Renal cortex interstitium (tissue), 11 donors: ENCODE results near the gene PRR29. TPM values are rescaled to one million over a fixed set of nuclear protein-coding genes. Genes with fewer than 3 reads are reported as not detected.

Experiments used
- DNase-seq, 11 donors: peaks; one replicate each; pipeline ENCODE4 v3.0.0-alpha.2; 2013; ENCODE audit warnings: low read depth in 9 of 11, low spot score in 4 of 11; ENCODE audit errors: extremely low read depth in 1 of 11
- polyA plus RNA-seq, 3 donors: library from polyadenylated mRNA; unstranded; fragments of 120-200 nt; gene quantifications; one replicate each; pipeline ENCODE4 v1.2.1, GENCODE V29; 2013; ENCODE audit not compliant: insufficient read length in 3 of 3

The PRR29 gene
- polyA plus RNA-seq, 3 donors: 2.7 to 4.1 (median 3.9) TPM

GRCh38 chr17:64024781-64025731 is 26.9 kb downstream of the PRR29 start:
- DNase-seq: no peak

DNA sequence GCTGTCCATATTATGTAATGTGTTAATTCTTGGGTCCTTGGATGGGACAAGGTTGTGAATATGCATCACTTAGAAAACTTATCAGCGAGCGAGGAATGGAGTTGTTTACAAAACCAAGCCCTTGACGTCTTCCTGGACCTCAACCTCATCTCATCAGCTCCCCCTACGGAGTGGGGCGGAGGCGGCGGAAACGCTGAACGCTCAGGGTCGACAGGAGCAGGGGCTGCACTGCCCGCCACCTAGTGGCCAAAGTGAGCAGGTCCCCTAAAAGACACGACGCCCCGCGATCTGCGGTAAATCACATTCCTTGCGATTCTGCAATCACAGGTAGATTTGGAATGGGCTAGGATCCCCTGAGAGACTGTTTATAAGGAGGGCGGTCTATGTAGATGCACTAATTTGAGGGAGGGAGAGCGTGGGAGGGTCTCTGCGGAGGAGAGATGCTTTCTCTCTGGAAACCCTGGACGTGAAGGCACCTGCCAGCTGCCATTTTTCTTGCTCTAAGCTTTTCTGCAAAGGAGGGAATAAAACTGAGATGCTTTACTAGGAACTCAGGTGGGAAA is 27.7 kb downstream of the PRR29 start:
- peak in 8 of 11 donors; percentile 37 to 61 (median 54) for DNase-seq

DNA sequence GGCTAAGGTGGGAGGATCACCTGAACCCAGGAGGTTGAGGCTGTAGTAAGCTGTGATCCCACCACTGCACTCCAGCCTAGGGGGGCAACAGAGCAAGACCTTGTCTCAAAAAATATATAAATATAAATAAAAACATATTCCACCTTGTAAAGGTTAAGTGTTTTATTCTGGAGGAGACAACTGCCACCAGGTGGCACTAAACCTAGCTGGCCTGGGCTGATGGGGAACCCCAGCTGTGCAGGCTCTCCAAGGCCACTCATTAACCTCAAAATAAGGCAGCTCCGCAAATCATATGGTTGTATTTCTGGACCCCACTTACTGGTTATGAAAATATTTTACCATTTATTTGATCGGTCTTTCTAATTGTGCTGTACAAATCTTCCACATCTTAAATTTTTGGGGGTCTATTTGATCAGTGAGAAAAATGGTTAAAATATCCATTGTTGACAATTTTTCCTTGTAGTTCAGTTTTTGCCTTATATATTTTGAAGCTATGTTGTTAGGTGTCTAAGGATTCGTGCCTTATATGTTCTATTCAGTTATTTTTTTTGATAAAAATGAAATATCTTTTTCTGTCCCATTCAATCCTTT is 30.8 kb downstream of the PRR29 start:
- peak in 4 of 11 donors; percentile 26 to 38 (median 36) for DNase-seq

- DNase-seq: no peak
Observed at GRCh38 chr17:64032081-64032480, 33.9 kb downstream of the PRR29 start.

- no peak for DNase-seq
Observed at GRCh38 chr17:64036198-64036922, 38.2 kb downstream of the PRR29 start.

DNA sequence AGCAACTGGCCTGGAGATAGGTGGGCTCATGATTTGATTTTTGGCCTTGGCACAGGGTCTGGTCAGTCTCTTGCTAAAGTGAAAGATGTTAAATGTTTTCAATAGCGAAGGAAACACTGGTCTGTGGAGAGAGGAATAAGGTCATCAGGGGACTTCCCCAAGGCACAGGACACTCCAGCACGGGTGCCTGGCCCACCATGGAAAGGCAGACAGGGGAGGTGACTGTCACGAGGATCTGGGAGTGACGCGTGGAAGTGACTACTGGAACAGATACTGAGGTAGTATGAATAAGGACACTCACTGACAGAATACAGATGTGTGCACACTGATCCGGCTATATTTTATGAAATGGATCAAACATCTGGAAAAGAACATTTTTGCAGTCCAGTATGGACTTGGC is 39.0 kb downstream of the PRR29 start:
- no peak for DNase-seq

DNA sequence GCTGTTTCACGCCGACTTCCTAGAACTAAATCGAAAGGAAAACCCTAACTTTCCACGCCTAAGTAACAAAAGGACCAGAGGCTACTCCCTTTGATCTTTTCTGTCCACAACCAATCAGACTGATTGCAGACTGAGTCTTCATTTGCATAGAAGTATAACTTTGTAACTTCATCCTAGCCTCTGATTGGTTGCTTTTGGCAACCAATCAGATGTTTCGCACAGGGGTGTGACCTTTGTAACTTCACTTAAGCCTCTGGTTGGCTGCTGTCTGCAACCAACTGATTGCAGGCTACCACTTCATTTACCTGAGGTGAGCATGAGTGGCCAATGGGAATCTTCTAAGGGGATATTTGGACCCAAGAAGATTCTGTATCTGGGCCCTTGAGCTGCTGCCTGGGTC is 39.7 kb downstream of the PRR29 start:
- no peak for DNase-seq

- no peak for DNase-seq
Observed at GRCh38 chr17:64038331-64039105, 40.4 kb downstream of the PRR29 start.

DNA sequence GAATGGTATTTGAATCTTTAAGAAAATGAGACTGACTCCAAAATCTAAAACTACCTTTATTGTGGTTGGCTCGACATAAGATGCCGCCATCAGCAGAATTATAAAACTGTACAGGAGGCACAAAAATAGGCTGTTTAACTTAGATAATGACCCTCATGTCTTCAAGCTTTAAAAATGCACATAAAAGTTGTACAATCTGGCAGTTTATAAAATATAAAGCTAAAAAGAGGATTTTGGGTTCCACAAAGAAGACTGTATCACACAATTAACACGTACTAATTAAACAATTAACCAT is 40.9 kb downstream of the PRR29 start:
- no peak for DNase-seq

DNA sequence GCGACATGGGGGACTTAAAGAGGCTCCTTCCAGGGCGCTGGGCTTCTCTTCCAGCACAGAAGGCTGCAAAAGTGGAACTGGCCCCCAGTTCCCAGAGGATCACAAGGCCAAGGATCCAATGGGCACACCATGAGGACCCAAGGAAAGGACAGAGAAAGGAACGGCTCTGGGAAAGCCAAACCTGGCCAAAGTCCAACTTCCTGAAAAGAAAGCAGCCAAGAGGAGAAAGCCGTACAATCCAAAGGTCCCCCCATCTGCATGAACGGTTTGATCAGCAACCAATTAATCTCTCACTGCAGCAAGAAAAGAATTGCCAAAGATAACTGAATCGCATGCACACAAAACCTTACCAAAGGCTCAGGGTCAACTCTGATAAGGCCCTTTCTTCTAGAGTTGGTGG is 42.1 kb downstream of the PRR29 start:
- no peak for DNase-seq

DNA sequence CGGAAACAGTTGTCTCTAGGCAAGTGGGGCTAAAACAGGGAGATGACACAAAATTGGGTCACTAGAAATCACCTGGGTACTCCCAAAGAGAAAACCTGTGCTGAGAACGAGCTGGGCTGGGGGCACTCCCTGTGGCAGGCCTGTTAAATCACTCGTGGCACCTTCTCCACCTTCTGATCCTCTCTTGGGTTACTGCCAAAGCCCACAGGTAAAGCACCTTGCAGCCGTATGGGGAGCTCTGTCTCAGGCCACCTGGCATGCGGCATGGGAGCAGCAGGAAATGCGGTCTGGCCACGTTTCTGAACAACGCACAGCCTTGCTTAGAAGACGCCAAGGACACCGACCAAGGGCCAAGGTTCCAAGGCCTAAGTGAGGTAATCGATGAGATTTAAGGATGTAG is 43.8 kb downstream of the PRR29 start:
- DNase-seq: no peak

DNA sequence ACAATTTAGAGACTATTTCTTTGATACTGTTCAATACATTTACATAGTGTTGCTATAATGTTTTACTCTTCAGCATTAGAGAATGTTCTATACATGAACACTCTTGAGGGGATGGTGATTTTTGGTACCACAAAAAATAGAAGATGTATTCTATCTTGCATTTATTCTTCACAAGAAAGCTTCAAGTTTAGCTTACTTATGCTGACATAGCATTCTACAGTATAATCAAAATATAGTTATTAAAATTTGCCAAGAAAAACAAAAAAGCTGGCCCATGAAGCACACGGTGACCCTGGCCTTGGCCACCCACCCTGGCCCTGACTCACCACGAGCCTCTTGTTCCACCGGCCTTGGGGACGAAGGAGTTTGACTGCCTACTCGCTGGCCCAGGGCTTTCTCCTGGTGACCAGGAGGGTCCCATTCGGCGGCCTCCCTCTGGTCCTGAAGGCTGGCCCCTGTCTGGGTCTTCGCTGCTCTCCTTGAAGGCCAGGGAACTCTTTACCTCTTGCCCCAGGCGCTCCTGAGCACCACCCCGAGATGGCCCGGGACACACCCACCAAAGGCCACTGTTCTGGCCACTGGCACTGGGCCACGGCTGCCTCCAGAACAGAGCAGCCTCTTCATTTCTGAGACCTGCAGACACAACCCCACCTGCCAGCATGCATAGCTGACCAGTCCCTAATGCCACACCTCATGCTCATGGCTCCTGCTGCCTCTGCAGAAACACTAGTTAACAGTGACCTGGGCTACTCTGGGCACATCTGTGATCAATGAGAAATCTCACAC is 44.7 kb downstream of the PRR29 start:
- no peak for DNase-seq

DNA sequence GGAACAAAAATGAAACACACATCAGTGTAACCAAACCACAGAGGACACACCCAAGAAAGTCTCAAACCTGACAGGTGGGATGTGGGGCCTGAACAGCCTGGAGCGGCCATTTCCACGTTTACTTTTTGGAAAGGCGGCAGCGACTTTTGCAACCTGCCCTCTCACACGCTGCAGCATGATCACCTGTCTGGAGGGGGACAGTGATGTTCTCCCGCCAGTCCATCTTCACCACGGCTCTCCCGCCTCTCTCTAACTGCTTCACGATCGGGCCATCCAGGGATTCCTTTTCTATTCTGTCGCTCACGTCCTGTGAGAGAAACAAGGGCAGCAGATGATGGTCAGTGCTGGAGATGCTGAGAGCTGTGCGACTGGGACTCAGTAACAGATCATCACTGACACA is 47.0 kb downstream of the PRR29 start:
- no peak for DNase-seq

GRCh38 chr17:64048805-64049204 is 50.7 kb downstream of the PRR29 start:
- DNase-seq: no peak

GRCh38 chr17:64051153-64051552 is 53.0 kb downstream of the PRR29 start:
- DNase-seq: no peak

DNA sequence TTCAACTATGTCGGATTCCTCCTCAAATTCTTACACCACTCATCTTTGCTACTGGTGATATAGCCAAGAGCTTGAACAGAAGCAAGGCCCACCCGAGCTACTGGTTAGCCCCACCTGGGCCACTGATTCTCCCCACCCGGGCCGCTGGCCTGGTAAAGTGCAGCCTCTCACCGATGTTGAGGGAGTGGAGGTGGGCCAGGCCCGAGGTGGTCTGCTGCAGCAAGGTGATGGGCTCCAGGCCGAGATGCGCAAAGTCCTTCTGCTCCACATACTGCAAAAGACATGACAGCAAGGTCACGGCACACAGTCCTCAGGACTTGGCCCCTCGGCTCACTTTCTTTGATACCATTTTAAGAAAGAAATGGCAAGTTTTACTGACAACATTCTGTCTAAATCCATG is 55.0 kb downstream of the PRR29 start:
- DNase-seq: no peak
